ENCODE results near the gene OLIG2. TPM values are rescaled to one million over a fixed set of nuclear protein-coding genes. Genes with fewer than 3 reads are reported as not detected.

Gene OLIG2
- total RNA-seq, 4 donors from 2014 or later: not detected

DNA sequence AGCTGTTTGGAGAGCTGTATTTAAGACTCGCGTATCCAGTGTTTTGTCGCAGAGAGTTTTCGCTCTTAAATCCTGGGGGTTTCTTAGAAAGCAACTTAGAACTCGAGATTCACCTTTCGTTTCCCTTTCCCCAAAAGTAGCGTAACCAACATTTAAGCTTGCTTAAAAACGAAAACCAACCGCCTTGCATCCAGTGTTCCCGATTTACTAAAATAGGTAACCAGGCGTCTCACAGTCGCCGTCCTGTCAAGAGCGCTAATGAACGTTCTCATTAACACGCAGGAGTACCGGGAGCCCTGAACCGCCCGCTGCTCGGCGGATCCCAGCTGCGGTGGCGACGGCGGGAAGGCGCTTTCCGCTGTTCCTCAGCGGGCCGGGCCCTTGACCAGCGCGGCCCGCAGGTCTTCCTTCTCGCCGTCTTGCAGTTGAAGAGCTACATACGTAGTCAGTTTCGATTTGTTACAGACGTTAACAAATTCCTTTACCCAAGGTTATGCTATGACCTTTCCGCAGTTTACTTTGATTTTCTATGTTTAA is 46.1 kb downstream of the OLIG2 start:
- TF ChIP-seq POLR2A (IDR thresholded peaks at IDR 0.05): no peak
- TF ChIP-seq, protein P1, sequence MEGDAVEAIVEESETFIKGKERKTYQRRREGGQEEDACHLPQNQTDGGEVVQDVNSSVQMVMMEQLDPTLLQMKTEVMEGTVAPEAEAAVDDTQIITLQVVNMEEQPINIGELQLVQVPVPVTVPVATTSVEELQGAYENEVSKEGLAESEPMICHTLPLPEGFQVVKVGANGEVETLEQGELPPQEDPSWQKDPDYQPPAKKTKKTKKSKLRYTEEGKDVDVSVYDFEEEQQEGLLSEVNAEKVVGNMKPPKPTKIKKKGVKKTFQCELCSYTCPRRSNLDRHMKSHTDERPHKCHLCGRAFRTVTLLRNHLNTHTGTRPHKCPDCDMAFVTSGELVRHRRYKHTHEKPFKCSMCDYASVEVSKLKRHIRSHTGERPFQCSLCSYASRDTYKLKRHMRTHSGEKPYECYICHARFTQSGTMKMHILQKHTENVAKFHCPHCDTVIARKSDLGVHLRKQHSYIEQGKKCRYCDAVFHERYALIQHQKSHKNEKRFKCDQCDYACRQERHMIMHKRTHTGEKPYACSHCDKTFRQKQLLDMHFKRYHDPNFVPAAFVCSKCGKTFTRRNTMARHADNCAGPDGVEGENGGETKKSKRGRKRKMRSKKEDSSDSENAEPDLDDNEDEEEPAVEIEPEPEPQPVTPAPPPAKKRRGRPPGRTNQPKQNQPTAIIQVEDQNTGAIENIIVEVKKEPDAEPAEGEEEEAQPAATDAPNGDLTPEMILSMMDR (IDR thresholded peaks at IDR 0.05): no peak
- peaks cover 0 to 25% (median 6%) of the 10 kb centered on the region in 4 donors for H3K4me1 ChIP-seq
- peak overlapping the region in 3 of 4 donors; percentile 30 to 47 (median 35) for H3K4me3 ChIP-seq
- no peaks in the 10 kb centered on the region for H3K36me3 ChIP-seq
- H3K27me3 ChIP-seq: peaks cover 0 to 32% of the 10 kb centered on the region in 2 donors
- no peak for DNase-seq
- H3K27ac ChIP-seq: no peak overlapping the region
- peaks cover 0 to 11% (median 3%) of the 10 kb centered on the region in 4 donors for H3K9me3 ChIP-seq

DNA sequence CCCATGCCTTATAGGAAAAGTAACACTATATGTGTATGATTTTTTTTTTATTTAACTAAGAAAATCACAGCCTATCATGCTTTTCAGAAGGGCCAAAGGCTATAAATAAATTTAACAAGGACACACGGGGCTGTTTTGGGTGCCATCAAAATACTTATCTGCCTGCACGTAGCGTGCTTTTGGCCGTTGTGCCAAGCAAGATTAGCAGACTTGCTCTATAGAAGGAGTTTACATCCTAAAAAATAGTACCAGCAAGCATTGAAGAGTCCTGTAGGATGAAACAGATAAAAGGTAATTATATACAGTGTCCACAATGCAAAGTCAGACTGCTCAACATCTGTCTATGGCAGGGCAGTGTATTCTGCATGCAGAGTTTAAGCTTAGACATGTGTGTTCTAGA is 47.9 kb downstream of the OLIG2 start:
- no peak for DNase-seq
- H3K27me3 ChIP-seq: peaks cover 0 to 22% of the 10 kb centered on the region in 2 donors
- no peaks in the 10 kb centered on the region for H3K36me3 ChIP-seq
- TF ChIP-seq, protein P1 (IDR thresholded peaks at IDR 0.05): no peak
- TF ChIP-seq POLR2A (IDR thresholded peaks at IDR 0.05): no peak
- H3K9me3 ChIP-seq: peaks cover 0 to 11% (median 3%) of the 10 kb centered on the region in 4 donors
- peaks cover 0 to 25% (median 6%) of the 10 kb centered on the region in 4 donors for H3K4me1 ChIP-seq
- no peak overlapping the region for H3K27ac ChIP-seq
- H3K4me3 ChIP-seq: no peak overlapping the region

DNA sequence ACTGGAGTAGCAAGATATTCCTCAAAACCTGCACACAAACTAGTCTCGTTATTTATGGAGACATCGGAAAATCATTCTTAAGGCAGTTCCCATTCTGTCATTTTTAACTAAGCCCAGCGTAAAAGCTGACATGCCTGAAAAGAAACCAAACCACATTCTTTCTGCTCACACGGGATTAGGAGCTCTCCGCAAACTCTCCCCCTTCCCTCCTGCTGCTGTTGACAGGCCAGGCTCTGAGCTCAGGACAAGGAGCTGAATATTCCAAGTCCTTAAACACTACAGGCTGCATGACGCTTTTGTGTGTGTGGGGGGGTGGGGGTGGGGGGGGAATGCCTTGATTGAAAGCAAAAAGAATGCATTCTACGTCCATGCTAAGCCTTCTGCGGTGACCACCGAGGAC is 49.4 kb downstream of the OLIG2 start:
- TF ChIP-seq, protein P1 (IDR thresholded peaks at IDR 0.05): no peak
- TF ChIP-seq POLR2A (IDR thresholded peaks at IDR 0.05): no peak
- no peaks in the 10 kb centered on the region for H3K36me3 ChIP-seq
- no peak overlapping the region for H3K27ac ChIP-seq
- H3K27me3 ChIP-seq: peaks cover 0 to 19% of the 10 kb centered on the region in 2 donors
- DNase-seq: no peak
- H3K4me3 ChIP-seq: no peak overlapping the region
- peaks cover 0 to 2% (median 0%) of the 10 kb centered on the region in 4 donors for H3K9me3 ChIP-seq
- H3K4me1 ChIP-seq: peaks cover 0 to 21% (median 6%) of the 10 kb centered on the region in 4 donors

DNA sequence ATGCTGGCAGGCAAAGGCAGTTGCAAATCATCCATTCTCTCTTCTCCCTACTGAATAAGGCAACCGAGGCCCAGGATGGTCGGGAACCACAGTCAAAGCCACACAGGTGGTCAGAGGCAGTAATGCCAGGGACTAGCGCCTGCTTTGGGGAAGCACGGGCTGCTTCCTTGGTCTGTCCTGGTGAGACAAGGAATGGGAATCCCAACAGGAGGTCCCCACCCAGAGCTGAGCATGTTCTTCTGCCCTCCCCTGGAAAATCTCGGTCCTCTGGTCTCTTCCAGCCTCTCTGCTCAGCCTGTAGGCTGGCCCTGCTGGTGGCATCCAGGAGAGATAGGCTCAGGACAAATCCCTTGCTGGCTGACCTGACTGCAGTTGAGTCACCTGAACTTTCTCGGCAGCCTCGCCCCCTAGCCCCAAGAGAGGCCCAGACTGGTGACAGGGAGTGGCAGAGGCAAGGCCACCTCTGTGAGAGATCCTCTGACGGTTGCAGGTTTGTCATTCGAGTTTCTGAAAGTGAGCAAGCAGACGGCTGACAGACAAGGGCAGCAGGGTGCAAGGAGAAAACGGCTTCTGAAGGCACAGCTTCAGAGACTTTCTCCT is 50.0 kb downstream of the OLIG2 start:
- Histone ChIP-seq H3K27me3 (peaks cover 0 to 16% of the 10 kb centered on the region in 2 donors), H3K36me3 (no peaks in the 10 kb centered on the region), H3K4me3 (no peak overlapping the region), H3K4me1 (peaks cover 0 to 16% (median 4%) of the 10 kb centered on the region in 4 donors), H3K27ac (no peak overlapping the region), H3K9me3 (no peaks in the 10 kb centered on the region)
- TF ChIP-seq, protein P1 (IDR thresholded peaks at IDR 0.05): no peak
- TF ChIP-seq POLR2A (IDR thresholded peaks at IDR 0.05): no peak
- DNase-seq: no peak

DNA sequence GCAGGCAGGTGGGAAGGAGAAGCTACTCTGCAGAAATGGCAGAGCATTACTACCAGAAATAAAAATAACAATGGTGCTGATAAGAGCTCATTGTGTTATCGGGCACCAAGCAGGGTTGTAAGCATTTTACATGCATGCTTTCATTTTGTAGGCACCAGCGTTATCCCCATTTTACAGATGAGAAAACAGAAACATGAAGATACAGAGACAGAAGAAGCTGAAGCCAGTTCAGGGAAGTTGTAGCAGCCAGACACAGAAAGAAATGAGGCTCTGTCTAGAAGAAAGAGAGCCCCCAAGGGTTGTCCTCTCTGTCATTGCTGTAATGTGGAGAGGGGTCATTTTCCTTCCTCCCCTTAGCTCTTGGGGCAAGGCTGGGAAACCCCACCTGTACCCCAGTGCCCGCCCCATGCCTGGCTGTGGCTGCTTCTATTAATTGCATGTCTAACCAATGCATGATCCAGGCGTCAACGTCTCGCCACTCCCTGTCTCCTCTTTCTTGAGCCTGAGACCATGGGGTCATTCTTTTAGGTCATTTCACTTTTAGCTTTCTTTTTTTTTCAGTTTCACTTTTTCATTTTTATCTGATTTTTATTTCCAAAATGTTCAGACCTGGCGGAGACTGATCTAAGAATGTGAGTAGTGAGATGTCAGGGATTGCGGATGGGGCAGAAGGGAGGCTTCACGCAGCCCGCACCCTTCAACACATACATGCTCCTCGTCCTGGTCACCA is 51.0 kb downstream of the OLIG2 start:
- no peak for TF ChIP-seq POLR2A (IDR thresholded peaks at IDR 0.05)
- TF ChIP-seq, protein P1 (IDR thresholded peaks at IDR 0.05): no peak
- Histone ChIP-seq H3K9me3 (no peaks in the 10 kb centered on the region), H3K36me3 (no peaks in the 10 kb centered on the region), H3K27ac (no peak overlapping the region), H3K4me3 (no peak overlapping the region), H3K27me3 (peaks cover 0 to 7% of the 10 kb centered on the region in 2 donors), H3K4me1 (peaks cover 0 to 6% (median 0%) of the 10 kb centered on the region in 4 donors)
- DNase-seq: no peak

Other genes with a start within 250 kb of the OLIG2 start
- not detected for gene OLIG1, start 44.2 kb downstream of the OLIG2 start, total RNA-seq
- 10 to 100 TPM in 2 of 4 donors, 1 to 10 TPM in 2; 6.6 to 13.2 (median 9.7) TPM for gene IFNAR2, start 204.0 kb downstream of the OLIG2 start, total RNA-seq
- gene IL10RB, start 240.4 kb downstream of the OLIG2 start, total RNA-seq: 10 to 100 TPM in 3 of 4 donors, 1 to 10 TPM in 1; 6.6 to 95.6 (median 74.0) TPM